HG02938 (cell line): Measurements from ENCODE around the gene FURIN.
"Not testable (repeated sequence)": the region's sequence is repeated elsewhere in the genome, so short reads cannot be mapped to it uniquely, and the experiment has no call there.

Experiments used
- ATAC-seq: cut with Tn5 transposase; IDR thresholded peaks from one replicate; pipeline ENCODE4 v1.9.1; 2021; ENCODE audit warnings: mild to moderate bottlenecking, moderate library complexity; ENCODE audit not compliant: unreplicated experiment

Gene FURIN

GRCh38 chr15:90881978-90882721 lies 13.8 kb downstream of the FURIN start:
- ATAC-seq: no peak

GRCh38 chr15:90882781-90883525 lies 14.6 kb downstream of the FURIN start:
- ATAC-seq: no peak

- no peak for ATAC-seq
Observed at GRCh38 chr15:90883526-90883975, 15.2 kb downstream of the FURIN start.

GRCh38 chr15:90883976-90884718 lies 15.8 kb downstream of the FURIN start, which contains the start of gene FES:
Gene FES (plus strand): TSS chr15:90884504. CDS start chr15:90885046, 542 bp downstream.
- no peak for ATAC-seq

- ATAC-seq: no peak
Observed at GRCh38 chr15:90884719-90885431, 16.5 kb downstream of the FURIN start.

- no peak for ATAC-seq
Observed at GRCh38 chr15:90885432-90886290, 17.3 kb downstream of the FURIN start.

- ATAC-seq: no peak
Observed at GRCh38 chr15:90886291-90886614, 17.9 kb downstream of the FURIN start.

- ATAC-seq: no peak
Observed at GRCh38 chr15:90887037-90887481, 18.7 kb downstream of the FURIN start.

- ATAC-seq: no peak
Observed at GRCh38 chr15:90889313-90889730, 20.9 kb downstream of the FURIN start.

- ATAC-seq: no peak
Observed at GRCh38 chr15:90889736-90890456, 21.5 kb downstream of the FURIN start.

- ATAC-seq: no peak
Observed at GRCh38 chr15:90890839-90891238, 22.5 kb downstream of the FURIN start.

- no peak for ATAC-seq
Observed at GRCh38 chr15:90891346-90891949, 23.1 kb downstream of the FURIN start.

GRCh38 chr15:90892023-90892422 lies 23.6 kb downstream of the FURIN start:
- no peak for ATAC-seq

- no peak for ATAC-seq
Observed at GRCh38 chr15:90892498-90893174, 24.2 kb downstream of the FURIN start.

GRCh38 chr15:90893175-90894090 lies 25.0 kb downstream of the FURIN start:
- no peak for ATAC-seq

- no peak for ATAC-seq
Observed at GRCh38 chr15:90895571-90896117, 27.3 kb downstream of the FURIN start.

- not testable (repeated sequence) for ATAC-seq
Observed at GRCh38 chr15:90897131-90897655, 28.8 kb downstream of the FURIN start.
